Measurements from ENCODE around the gene WASHC3. TPM values are rescaled to one million over a fixed set of nuclear protein-coding genes. Genes with fewer than 3 reads are reported as not detected.

WASHC3 gene
- total RNA-seq (2022; extraction: Qiagen RNA extraction; ENCODE audit: low read depth), result 30.5 to 33.5 TPM (median 31.3 TPM) in 5 replicates

GRCh38 chr12:102061560-102062418, at the start of gene WASHC3:
WASHC3 (minus strand) TSS chr12:102061991; CDS start chr12:102061962, 29 bp downstream.

Other genes starting within 250 kb of the WASHC3 start
- gene GNPTAB, start 231.0 kb downstream of the WASHC3 start, total RNA-seq (2022; extraction: Qiagen RNA extraction; ENCODE audit: low read depth), result 9.6 to 14.9 TPM (median 13.5 TPM) in 5 replicates
- 18.1 to 21.9 TPM (median 18.7 TPM) in 5 replicates for gene DRAM1, start 184.4 kb downstream of the WASHC3 start, total RNA-seq (2022; extraction: Qiagen RNA extraction; ENCODE audit: low read depth)
- 66.7 to 81.9 TPM (median 72.4 TPM) in 5 replicates for gene NUP37, start 58.1 kb upstream of the WASHC3 start, total RNA-seq (2022; extraction: Qiagen RNA extraction; ENCODE audit: low read depth)
- 16.8 to 24.2 TPM (median 20.5 TPM) in 5 replicates for gene PARPBP, start 58.2 kb upstream of the WASHC3 start, total RNA-seq (2022; extraction: Qiagen RNA extraction; ENCODE audit: low read depth)
- not detected in 5 replicates for gene PMCH, start 135.8 kb upstream of the WASHC3 start, total RNA-seq (2022; extraction: Qiagen RNA extraction; ENCODE audit: low read depth)

All from A549 treated with GW870086 at 1 μM for 4 hours (cell line).